ENCODE data around the gene REELD1.

REELD1 gene

GRCh38 chr4:146194212-146194611 is 20.1 kb upstream of the REELD1 start:
- TF ChIP-seq, protein P1, sequence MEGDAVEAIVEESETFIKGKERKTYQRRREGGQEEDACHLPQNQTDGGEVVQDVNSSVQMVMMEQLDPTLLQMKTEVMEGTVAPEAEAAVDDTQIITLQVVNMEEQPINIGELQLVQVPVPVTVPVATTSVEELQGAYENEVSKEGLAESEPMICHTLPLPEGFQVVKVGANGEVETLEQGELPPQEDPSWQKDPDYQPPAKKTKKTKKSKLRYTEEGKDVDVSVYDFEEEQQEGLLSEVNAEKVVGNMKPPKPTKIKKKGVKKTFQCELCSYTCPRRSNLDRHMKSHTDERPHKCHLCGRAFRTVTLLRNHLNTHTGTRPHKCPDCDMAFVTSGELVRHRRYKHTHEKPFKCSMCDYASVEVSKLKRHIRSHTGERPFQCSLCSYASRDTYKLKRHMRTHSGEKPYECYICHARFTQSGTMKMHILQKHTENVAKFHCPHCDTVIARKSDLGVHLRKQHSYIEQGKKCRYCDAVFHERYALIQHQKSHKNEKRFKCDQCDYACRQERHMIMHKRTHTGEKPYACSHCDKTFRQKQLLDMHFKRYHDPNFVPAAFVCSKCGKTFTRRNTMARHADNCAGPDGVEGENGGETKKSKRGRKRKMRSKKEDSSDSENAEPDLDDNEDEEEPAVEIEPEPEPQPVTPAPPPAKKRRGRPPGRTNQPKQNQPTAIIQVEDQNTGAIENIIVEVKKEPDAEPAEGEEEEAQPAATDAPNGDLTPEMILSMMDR (IDR thresholded peaks at IDR 0.05) = no peak
- Histone ChIP-seq H3K4me3 (ENCODE audit: low read depth in 1 of 2, low read length in 1 of 2) (no peak overlapping the region), H3K36me3 (peaks cover 37% of the 10 kb centered on the region), H3K27ac (no peak overlapping the region), H3K9me3 (no peaks in the 10 kb centered on the region), H3K4me1 (ENCODE audit: control insufficient read depth in 1 of 2, insufficient read depth in 1 of 2, low read depth in 1 of 2, low read length in 1 of 2) (no peaks in the 10 kb centered on the region), H3K27me3 (no peaks in the 10 kb centered on the region)

DNA sequence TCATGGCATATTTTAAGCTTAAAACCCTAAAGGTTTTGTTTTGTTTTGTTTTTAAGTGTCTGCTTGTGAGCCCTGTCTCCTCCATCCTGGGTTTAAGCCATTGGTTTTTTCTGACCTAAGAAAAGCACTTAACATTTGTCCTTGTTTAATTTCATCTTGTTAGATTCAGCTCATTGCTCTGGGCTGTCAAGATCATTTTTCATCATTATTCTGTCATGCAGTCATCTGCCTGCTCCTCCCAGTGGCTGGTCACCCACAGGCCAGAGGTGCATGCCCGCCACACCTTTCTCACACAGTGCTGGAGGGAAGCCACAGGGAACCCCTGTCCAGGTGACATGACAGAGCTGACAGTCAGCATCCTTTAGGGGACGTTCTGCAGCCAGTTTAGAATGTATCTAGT is 11.7 kb upstream of the REELD1 start:
- Histone ChIP-seq H3K27ac (no peak overlapping the region), H3K36me3 (no peaks in the 10 kb centered on the region), H3K9me3 (no peaks in the 10 kb centered on the region), H3K4me1 (ENCODE audit: control insufficient read depth in 1 of 2, insufficient read depth in 1 of 2, low read depth in 1 of 2, low read length in 1 of 2) (no peaks in the 10 kb centered on the region), H3K27me3 (peaks cover 6% of the 10 kb centered on the region), H3K4me3 (ENCODE audit: low read depth in 1 of 2, low read length in 1 of 2) (no peak overlapping the region)
- TF ChIP-seq, protein P1 (IDR thresholded peaks at IDR 0.05) = no peak

DNA sequence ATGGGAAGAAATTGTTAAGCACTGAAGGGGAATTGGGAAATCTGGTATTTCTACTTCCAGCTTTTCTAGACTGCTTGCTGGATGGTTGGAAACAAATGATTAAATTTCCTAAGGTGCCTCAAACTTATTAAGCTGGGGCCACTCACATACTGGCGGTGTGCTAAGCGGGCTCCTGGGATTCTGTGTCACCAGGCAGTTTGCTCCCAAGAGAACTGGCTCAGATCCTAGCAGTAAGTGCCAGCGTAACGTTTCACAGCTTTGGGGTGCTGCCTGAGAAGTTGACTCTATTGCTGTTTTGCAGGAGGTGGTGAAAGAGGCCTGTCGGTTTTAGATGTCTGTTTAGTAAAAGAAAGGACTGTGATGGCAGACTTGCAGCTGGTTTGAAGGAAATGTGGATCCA is 6.9 kb upstream of the REELD1 start:
- Histone ChIP-seq H3K27me3 (peaks cover 27% of the 10 kb centered on the region), H3K4me3 (ENCODE audit: low read depth in 1 of 2, low read length in 1 of 2) (no peak overlapping the region), H3K36me3 (no peaks in the 10 kb centered on the region), H3K4me1 (ENCODE audit: control insufficient read depth in 1 of 2, insufficient read depth in 1 of 2, low read depth in 1 of 2, low read length in 1 of 2) (no peaks in the 10 kb centered on the region), H3K9me3 (no peaks in the 10 kb centered on the region), H3K27ac (no peak overlapping the region)
- TF ChIP-seq, protein P1 (IDR thresholded peaks at IDR 0.05) = no peak

GRCh38 chr4:146210890-146211289 is 3.4 kb upstream of the REELD1 start:
- no peaks in the 10 kb centered on the region for H3K4me1 ChIP-seq (ENCODE audit: control insufficient read depth in 1 of 2, insufficient read depth in 1 of 2, low read depth in 1 of 2, low read length in 1 of 2)
- TF ChIP-seq, protein P1 (IDR thresholded peaks at IDR 0.05) = no peak
- H3K27ac ChIP-seq = no peak overlapping the region
- no peaks in the 10 kb centered on the region for H3K36me3 ChIP-seq
- H3K9me3 ChIP-seq = no peaks in the 10 kb centered on the region
- peaks cover 27% of the 10 kb centered on the region for H3K27me3 ChIP-seq
- no peak overlapping the region for H3K4me3 ChIP-seq (ENCODE audit: low read depth in 1 of 2, low read length in 1 of 2)

DNA sequence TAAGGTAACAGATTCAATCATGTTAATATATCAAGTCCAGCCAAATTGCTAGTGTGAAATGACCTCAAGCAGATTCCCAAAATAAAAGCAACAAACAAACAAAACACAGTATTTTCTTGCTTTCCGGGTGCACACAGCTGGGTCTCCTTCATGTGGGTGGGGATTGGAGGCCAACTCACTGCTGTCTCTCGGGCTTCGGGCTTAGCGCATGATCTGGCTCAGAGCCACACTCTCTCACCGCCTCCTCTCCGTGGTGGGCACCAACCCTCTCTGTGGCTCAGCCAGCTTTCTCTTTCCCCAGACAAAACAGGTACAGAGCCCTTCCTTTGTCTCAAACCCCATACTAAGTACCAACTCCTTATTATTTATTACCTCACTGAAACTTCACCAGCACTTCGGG is 2.9 kb upstream of the REELD1 start:
- peaks cover 30% of the 10 kb centered on the region for H3K27me3 ChIP-seq
- H3K9me3 ChIP-seq = no peaks in the 10 kb centered on the region
- no peak overlapping the region for H3K4me3 ChIP-seq (ENCODE audit: low read depth in 1 of 2, low read length in 1 of 2)
- H3K4me1 ChIP-seq (ENCODE audit: control insufficient read depth in 1 of 2, insufficient read depth in 1 of 2, low read depth in 1 of 2, low read length in 1 of 2) = no peaks in the 10 kb centered on the region
- TF ChIP-seq, protein P1 (IDR thresholded peaks at IDR 0.05) = no peak
- H3K27ac ChIP-seq = no peak overlapping the region
- H3K36me3 ChIP-seq = no peaks in the 10 kb centered on the region

GRCh38 chr4:146212781-146213180 is 1.6 kb upstream of the REELD1 start:
- no peak overlapping the region for H3K27ac ChIP-seq
- peaks cover 27% of the 10 kb centered on the region for H3K27me3 ChIP-seq
- TF ChIP-seq, protein P1 (IDR thresholded peaks at IDR 0.05) = no peak
- no peaks in the 10 kb centered on the region for H3K9me3 ChIP-seq
- no peak overlapping the region for H3K4me3 ChIP-seq (ENCODE audit: low read depth in 1 of 2, low read length in 1 of 2)
- no peaks in the 10 kb centered on the region for H3K4me1 ChIP-seq (ENCODE audit: control insufficient read depth in 1 of 2, insufficient read depth in 1 of 2, low read depth in 1 of 2, low read length in 1 of 2)
- H3K36me3 ChIP-seq = no peaks in the 10 kb centered on the region
